Endometrial microvascular endothelial cells (primary cell): Measurements from ENCODE around the gene WFDC13. TPM values are rescaled to one million over a fixed set of nuclear protein-coding genes. Genes with fewer than 3 reads are reported as not detected.

Experiments
- in situ Hi-C: cut with HindIII; loops from 2 replicates; pipeline ENCODE4 v1.10.0; 2017; ENCODE audit warnings: low sequenced_read_pairs, low pct_unique_long_range_greater_than_20kb; ENCODE audit errors: inconsistent ontology term
- total RNA-seq: library from RNA; depleted of rRNA; stranded (reverse); fragments of >200 nt; gene quantifications from one replicate; pipeline ENCODE4 v1.2.3, GENCODE V29; 2015; ENCODE audit errors: inconsistent ontology term

Gene WFDC13
- total RNA-seq, 1 donor from 2014 or later: not detected

DNA sequence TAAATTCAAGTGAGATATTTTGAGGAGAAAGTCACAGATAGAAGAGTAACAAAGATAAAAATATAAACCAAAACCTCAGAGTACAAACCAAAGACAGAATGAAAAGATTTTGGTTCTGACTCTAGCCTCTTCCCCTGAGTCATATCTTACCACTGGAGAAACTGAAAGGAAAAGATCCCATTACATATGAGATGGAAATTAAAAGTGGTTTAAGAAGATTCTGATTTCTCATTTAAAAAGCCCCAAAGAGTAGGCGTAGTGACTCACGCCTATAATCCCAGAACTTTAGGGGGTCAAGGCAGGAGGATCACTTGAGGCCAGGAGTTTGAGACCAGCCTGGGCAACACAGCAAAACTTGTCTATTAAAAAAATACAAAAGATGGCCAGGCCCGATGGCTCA is 50.9 kb downstream of the WFDC13 start:
- in situ Hi-C loops: no loop called here

DNA sequence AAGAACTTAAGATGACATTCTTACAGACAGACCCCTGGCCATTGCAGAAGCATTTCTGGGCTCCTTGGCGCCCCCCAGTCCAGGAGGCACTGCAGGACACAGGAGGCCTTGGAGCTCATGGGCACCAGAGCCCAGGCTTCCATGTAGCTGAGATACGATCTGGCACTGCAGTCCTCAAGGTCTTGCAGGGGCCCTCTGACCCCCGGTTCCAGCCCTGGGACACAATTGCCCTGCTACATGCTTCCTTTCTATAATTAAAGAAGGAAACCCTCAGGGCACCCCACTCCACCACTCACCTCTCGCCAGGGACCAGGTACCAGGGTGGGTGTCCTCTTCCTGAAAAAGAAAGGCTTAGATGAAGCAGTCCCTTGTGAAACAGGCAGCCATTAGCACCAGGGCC is 56.3 kb downstream of the WFDC13 start:
- in situ Hi-C loops: no loop called here

Other genes starting within 250 kb of the WFDC13 start
- not detected for gene WFDC2, start 232.3 kb upstream of the WFDC13 start, total RNA-seq
- not detected for gene SPINT3, start 186.4 kb upstream of the WFDC13 start, total RNA-seq
- not detected for gene WFDC6, start 162.6 kb upstream of the WFDC13 start, total RNA-seq
- not detected for gene EPPIN, start 154.6 kb upstream of the WFDC13 start, total RNA-seq
- gene WFDC8, start 122.8 kb upstream of the WFDC13 start, total RNA-seq: not detected
- not detected for gene WFDC10A, start 72.3 kb upstream of the WFDC13 start, total RNA-seq
- gene WFDC9, start 70.8 kb upstream of the WFDC13 start, total RNA-seq: not detected
- gene WFDC11, start 31.8 kb upstream of the WFDC13 start, total RNA-seq: not detected
- not detected for gene WFDC10B, start 3.0 kb downstream of the WFDC13 start, total RNA-seq
- gene SPINT4, start 20.3 kb downstream of the WFDC13 start, total RNA-seq: not detected
- gene WFDC3, start 89.8 kb downstream of the WFDC13 start, total RNA-seq: 2.7 TPM
- gene DNTTIP1, start 89.9 kb downstream of the WFDC13 start, total RNA-seq: 33.9 TPM
- gene UBE2C, start 110.6 kb downstream of the WFDC13 start, total RNA-seq: 110 TPM
- not detected for gene TNNC2, start 125.3 kb downstream of the WFDC13 start, total RNA-seq
- 13.4 TPM for gene SNX21, start 131.8 kb downstream of the WFDC13 start, total RNA-seq
- gene ACOT8, start 155.4 kb downstream of the WFDC13 start, total RNA-seq: 75.9 TPM
- 4.9 TPM for gene ZSWIM3, start 155.6 kb downstream of the WFDC13 start, total RNA-seq
- 10.0 TPM for gene ZSWIM1, start 179.2 kb downstream of the WFDC13 start, total RNA-seq
- not detected for gene SPATA25, start 185.6 kb downstream of the WFDC13 start, total RNA-seq
- gene NEURL2, start 189.2 kb downstream of the WFDC13 start, total RNA-seq: 1.5 TPM
- 113 TPM for gene CTSA, start 189.3 kb downstream of the WFDC13 start, total RNA-seq
- 3.0 TPM for gene PLTP, start 210.1 kb downstream of the WFDC13 start, total RNA-seq
- 25.6 TPM for gene PCIF1, start 232.6 kb downstream of the WFDC13 start, total RNA-seq